K562 (cell line): ENCODE measurements around the gene MUC16.

Experiments used
- ATF3 ChIP-seq, 2 experiments: fragments of 450-650 bp in 1 of 2; sonication (generic) in 1 of 2; formaldehyde crosslinking in 1 of 2; IDR thresholded peaks in 1 of 2; conservative IDR thresholded peaks in 1 of 2; 2 replicates each; pipeline versions ENCODE4 v1.6.1 to v1.8.1; 2016 to 2023; ENCODE audit warnings: mild to moderate bottlenecking in 2 of 2, moderate library complexity in 2 of 2, inconsistent platforms in 1 of 2, missing genetic modification reagents in 1 of 2
- CTCF ChIP-seq, 3 experiments: IDR thresholded peaks in 2 of 3; conservative IDR thresholded peaks in 1 of 3; 2 replicates each; pipeline ENCODE4 v1.5.1; 2011 to 2012; ENCODE audit warnings: low read length in 3 of 3, mild to moderate bottlenecking in 3 of 3, control low read depth in 2 of 3, improper control_type of control experiment in 1 of 3, inconsistent platforms in 1 of 3, low read depth in 1 of 3, mixed read lengths in 1 of 3, moderate library complexity in 1 of 3; ENCODE audit not compliant: insufficient read depth in 2 of 3
- FOXJ3 ChIP-seq: sonication (generic); formaldehyde crosslinking; IDR thresholded peaks from 2 replicates; pipeline ENCODE4 v1.4.0; 2020; ENCODE audit warnings: mild to moderate bottlenecking, missing genetic modification reagents
- HDAC1 ChIP-seq, 2 experiments: fragments of 450-650 bp; IDR thresholded peaks; 2 replicates each; pipeline ENCODE4 v1.6.1; 2016 to 2017; ENCODE audit warnings: inconsistent platforms in 1 of 2, mild to moderate bottlenecking in 1 of 2, moderate library complexity in 1 of 2
- RAD51 ChIP-seq: fragments of 450-650 bp; IDR thresholded peaks from 2 replicates; pipeline ENCODE4 v1.7.1; 2016; ENCODE audit warnings: low read depth, mild to moderate bottlenecking, borderline replicate concordance
- SAFB ChIP-seq: fragments of 200-400 bp; formaldehyde crosslinking; IDR thresholded peaks from 2 replicates; pipeline ENCODE4 v1.6.1; 2017; ENCODE audit warnings: low read depth, low read length, borderline replicate concordance
- SLC30A9 ChIP-seq: fragments of 250-450 bp; sonication (Bioruptor Pico); IDR thresholded peaks from 2 replicates; pipeline ENCODE4 v1.8.0; 2022; ENCODE audit warnings: mild to moderate bottlenecking, moderate library complexity
- TEAD2 ChIP-seq: fragments of 450-650 bp; IDR thresholded peaks from 2 replicates; pipeline ENCODE4 v1.6.1; 2016; ENCODE audit warnings: missing genetic modification characterization, control low read depth, missing compliant biosample characterization
- ZNF407 ChIP-seq: fragments of 450-650 bp; IDR thresholded peaks from 2 replicates; pipeline ENCODE4 v1.6.1; 2016; ENCODE audit warnings: low read depth
- ZNF609 ChIP-seq: sonication (generic); formaldehyde crosslinking; IDR thresholded peaks from 2 replicates; pipeline ENCODE4 v1.8.1; 2023; ENCODE audit warnings: missing genetic modification reagents, mild to moderate bottlenecking, borderline replicate concordance

- TF ChIP-seq CTCF (IDR thresholded peaks at IDR 0.05 in 2 of 3, conservative IDR thresholded peaks at IDR 0.05 in 1 of 3; ENCODE audit: insufficient read depth in 2 of 3, low read depth in 1 of 3, low read length in 3 of 3) (no peak), SAFB (no peak), SLC30A9 (CRISPR knock-in tag) (no peak), ATF3 (IDR thresholded peaks at IDR 0.05) (no peak), ATF3 (CRISPR knock-in tag; conservative IDR thresholded peaks at IDR 0.05) (no peak), HDAC1 (IDR thresholded peaks at IDR 0.05) (no peak), ZNF609 (no peak), RAD51 (no peak), ZNF407 (no peak), FOXJ3 (no peak), TEAD2 (tag) (no peak)
Measured at GRCh38 chr19:9041023-9041422, 30.8 kb upstream of the MUC16 start.
